HepG2 (cell line): ENCODE measurements around the gene CTSW. TPM values are rescaled to one million over a fixed set of nuclear protein-coding genes. Genes with fewer than 3 reads are reported as not detected.
A peak's percentile ranks its signal among the peaks of the same experiment; 100 is the strongest.

Source experiments
- ARNTL ChIP-seq: sonication (generic); formaldehyde crosslinking; IDR thresholded peaks from 2 replicates; pipeline ENCODE4 v1.4.0; 2020; ENCODE audit warnings: mild to moderate bottlenecking, missing genetic modification reagents
- ATRX ChIP-seq: sonication (generic); formaldehyde crosslinking; IDR thresholded peaks from 2 replicates; pipeline ENCODE4 v1.4.0; 2020; ENCODE audit warnings: missing genetic modification reagents, borderline replicate concordance
- CAMTA2 ChIP-seq: sonication (generic); formaldehyde crosslinking; IDR thresholded peaks from 2 replicates; pipeline ENCODE4 v1.4.0; 2020; ENCODE audit warnings: mild to moderate bottlenecking, missing genetic modification reagents, borderline replicate concordance
- FOSL2 ChIP-seq: sonication (generic); formaldehyde crosslinking; IDR thresholded peaks from 2 replicates; pipeline ENCODE4 v1.4.0; 2020; ENCODE audit warnings: missing genetic modification reagents
- GTF2F1 ChIP-seq: fragments of 150-350 bp; IDR thresholded peaks from 2 replicates; pipeline ENCODE4 v1.6.1; 2014; ENCODE audit warnings: low read length
- HCFC1 ChIP-seq: fragments of 150-350 bp; IDR thresholded peaks from 2 replicates; pipeline ENCODE4 v1.6.1; 2014; ENCODE audit warnings: low read depth, low read length
- HNRNPL ChIP-seq: fragments of 200-400 bp; formaldehyde crosslinking; IDR thresholded peaks from 2 replicates; pipeline ENCODE4 v1.6.1; 2017; ENCODE audit warnings: mild to moderate bottlenecking, low read depth, low read length
- JARID2 ChIP-seq: sonication (generic); formaldehyde crosslinking; IDR thresholded peaks from 2 replicates; pipeline ENCODE4 v1.8.1; 2023; ENCODE audit warnings: missing genetic modification reagents, inconsistent platforms; ENCODE audit not compliant: insufficient replicate concordance
- KLF11 ChIP-seq: IDR thresholded peaks from 2 replicates; pipeline ENCODE4 v1.6.1; 2016; ENCODE audit warnings: missing compliant biosample characterization
- NCOR1 ChIP-seq: fragments of 200-600 bp; sonication (generic); IDR thresholded peaks from 2 replicates; pipeline ENCODE4 v1.7.0; 2017; ENCODE audit warnings: antibody characterized with exemption, low read length, borderline replicate concordance
- PAX8 ChIP-seq: sonication (generic); formaldehyde crosslinking; IDR thresholded peaks from 2 replicates; pipeline ENCODE4 v1.8.0; 2022; ENCODE audit warnings: mild to moderate bottlenecking, missing genetic modification reagents, borderline replicate concordance
- RXRB ChIP-seq: IDR thresholded peaks from 2 replicates; pipeline ENCODE4 v1.6.1; 2016; ENCODE audit warnings: borderline replicate concordance, missing genetic modification reagents, missing compliant biosample characterization
- SALL2 ChIP-seq: sonication (generic); formaldehyde crosslinking; IDR thresholded peaks from 2 replicates; pipeline ENCODE4 v1.8.1; 2023; ENCODE audit warnings: mild to moderate bottlenecking, missing genetic modification reagents, inconsistent platforms
- SATB2 ChIP-seq: sonication (generic); formaldehyde crosslinking; IDR thresholded peaks from 2 replicates; pipeline ENCODE4 v1.5.0; 2020; ENCODE audit warnings: missing genetic modification reagents
- SMYD3 ChIP-seq: sonication (generic); formaldehyde crosslinking; IDR thresholded peaks from 2 replicates; pipeline ENCODE4 v1.8.1; 2023; ENCODE audit warnings: mild to moderate bottlenecking, missing genetic modification reagents
- THYN1 ChIP-seq: sonication (generic); formaldehyde crosslinking; IDR thresholded peaks from 2 replicates; pipeline ENCODE4 v1.8.1; 2023; ENCODE audit warnings: low read depth, mild to moderate bottlenecking, moderate library complexity, missing genetic modification reagents, borderline replicate concordance
- ZBTB3 ChIP-seq: sonication (generic); formaldehyde crosslinking; IDR thresholded peaks from 2 replicates; pipeline ENCODE4 v1.4.0; 2020; ENCODE audit warnings: low read depth, mild to moderate bottlenecking, moderate library complexity, missing genetic modification reagents, borderline replicate concordance
- ZBTB49 ChIP-seq: sonication (generic); formaldehyde crosslinking; IDR thresholded peaks from 2 replicates; pipeline ENCODE4 v1.4.0; 2020; ENCODE audit warnings: missing genetic modification reagents, borderline replicate concordance
- ZFY ChIP-seq: sonication (generic); formaldehyde crosslinking; IDR thresholded peaks from 2 replicates; pipeline ENCODE4 v1.4.0; 2020; ENCODE audit warnings: missing genetic modification reagents
- ZKSCAN5 ChIP-seq: sonication (generic); formaldehyde crosslinking; IDR thresholded peaks from 2 replicates; pipeline ENCODE4 v1.5.1; 2020; ENCODE audit warnings: mild to moderate bottlenecking, missing genetic modification reagents
- ZNF234 ChIP-seq: sonication (generic); formaldehyde crosslinking; conservative IDR thresholded peaks from 2 replicates; pipeline ENCODE4 v1.5.1; 2020; ENCODE audit warnings: mild to moderate bottlenecking, missing genetic modification reagents
- ZNF251 ChIP-seq: sonication (generic); formaldehyde crosslinking; IDR thresholded peaks from 2 replicates; pipeline ENCODE4 v1.9.0; 2021; ENCODE audit warnings: mild to moderate bottlenecking, missing genetic modification reagents
- ZNF317 ChIP-seq: sonication (generic); formaldehyde crosslinking; IDR thresholded peaks from 2 replicates; pipeline ENCODE4 v1.5.0; 2020; ENCODE audit warnings: mild to moderate bottlenecking, missing genetic modification reagents
- ZNF329 ChIP-seq: sonication (generic); formaldehyde crosslinking; IDR thresholded peaks from 2 replicates; pipeline ENCODE4 v1.9.0; 2021; ENCODE audit warnings: low read depth, mild to moderate bottlenecking, missing genetic modification reagents
- ZNF446 ChIP-seq: sonication (generic); formaldehyde crosslinking; IDR thresholded peaks from 2 replicates; pipeline ENCODE4 v1.5.0; 2020; ENCODE audit warnings: mild to moderate bottlenecking, missing genetic modification reagents
- ZNF501 ChIP-seq: sonication (generic); formaldehyde crosslinking; IDR thresholded peaks from 2 replicates; pipeline ENCODE4 v1.5.1; 2020; ENCODE audit warnings: mild to moderate bottlenecking, moderate library complexity, missing genetic modification reagents
- ZNF850 ChIP-seq: sonication (generic); formaldehyde crosslinking; conservative IDR thresholded peaks from 2 replicates; pipeline ENCODE4 v1.9.0; 2021; ENCODE audit warnings: mild to moderate bottlenecking, missing genetic modification reagents
- polyA plus RNA-seq, 8 experiments: library from polyadenylated mRNA; depleted of rRNA in 3 of 8; stranded (reverse) in 7 of 8; unstranded in 1 of 8; fragments of >200 nt; fragmentation: Illumina TruSeq in 4 of 8; extraction: Trizol in 4 of 8; gene quantifications; 2 replicates each; pipeline versions ENCODE4 v1.2.1 to v1.2.3, GENCODE V29; 2011 to 2016; ENCODE audit warnings: low read depth in 4 of 8, missing spikeins in 1 of 8, mixed read lengths in 1 of 8; ENCODE audit not compliant: insufficient read depth in 1 of 8
- total RNA-seq, 5 experiments: library from RNA; depleted of rRNA; stranded (reverse); fragments of >200 nt; fragmentation: Illumina TruSeq; extraction: Trizol; gene quantifications; 2 replicates each; pipeline ENCODE4 v1.2.3, GENCODE V29; 2016; ENCODE audit warnings: low read depth in 1 of 5
- TF ChIP-seq, protein P1 (sequence below): sonication (generic); formaldehyde crosslinking; IDR thresholded peaks from 2 replicates; pipeline ENCODE4 v1.4.0; 2020; ENCODE audit warnings: missing genetic modification reagents, mild to moderate bottlenecking, borderline replicate concordance

CTSW gene
- total and polyA plus RNA-seq, 2 of the 13 experiments (the other 11 are each of a cell fraction or from before 2014, with no cell fraction given): 0.09 TPM; not detected in 1

DNA sequence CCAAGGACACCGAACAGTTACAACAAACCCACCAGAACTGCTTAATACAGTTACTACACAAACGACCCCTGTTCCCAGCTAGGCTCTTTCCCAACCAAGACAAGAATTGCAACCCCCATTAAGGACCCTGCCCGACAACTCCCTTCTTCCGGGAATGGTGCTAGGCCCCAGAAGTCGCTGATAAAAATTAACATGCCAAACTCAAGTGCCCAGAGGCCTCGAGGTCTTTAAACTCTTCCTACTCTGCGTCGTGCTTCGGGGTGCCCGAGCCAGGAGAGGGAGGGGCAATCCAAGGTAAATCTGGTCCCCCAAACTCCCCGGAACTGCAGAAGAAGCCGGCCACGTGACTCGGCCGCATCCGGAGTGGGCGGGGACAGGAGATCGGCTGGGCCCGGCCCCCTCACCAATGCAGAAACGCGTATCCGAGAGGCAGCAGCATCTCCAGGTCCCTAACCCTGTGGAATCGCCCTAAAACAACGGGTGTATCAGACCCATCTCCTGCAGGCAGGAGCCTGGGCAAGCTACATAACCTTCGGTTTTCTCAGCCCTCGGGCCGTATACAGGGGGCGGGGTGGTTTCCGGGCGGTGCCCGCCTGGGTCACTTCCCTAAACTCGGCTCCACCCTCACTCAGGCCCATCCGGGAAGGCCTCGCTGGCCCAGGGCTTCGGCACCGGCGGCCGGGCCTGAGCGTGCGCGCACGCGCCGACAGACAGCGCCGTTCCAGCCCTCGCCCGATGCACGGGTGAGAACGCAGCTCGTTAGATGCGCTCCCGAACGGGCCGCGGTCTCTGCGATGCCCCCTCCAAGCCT is 22.7 kb upstream of the CTSW start (continued):
- TF ChIP-seq SATB2 (0 out of 2 replicates have a peak, but pooled peaks have one; percentile 48), KLF11 (CRISPR knock-in tag) (no peak), ZNF446 (CRISPR knock-in tag) (0 out of 2 replicates have a peak, but pooled peaks have one; percentile 71), ZNF317 (CRISPR knock-in tag) (peak; percentile 58; the same call in 1 of the 2 replicates), ATRX (CRISPR knock-in tag) (no peak), RXRB (CRISPR knock-in tag) (no peak; the same call in 1 of the 2 replicates), HCFC1 (no peak), NCOR1 (no peak), ZKSCAN5 (CRISPR knock-in tag) (no peak), ZBTB3 (CRISPR knock-in tag) (no peak), JARID2 (CRISPR knock-in tag) (peak; percentile 66), HNRNPL (peak; percentile 62; the same call in 1 of the 2 replicates), ZNF234 (CRISPR knock-in tag) (no peak), CAMTA2 (no peak), FOSL2 (CRISPR knock-in tag) (no peak), SALL2 (CRISPR knock-in tag) (no peak; the same call in 1 of the 2 replicates), ZNF850 (no peak), THYN1 (CRISPR knock-in tag) (no peak), ZNF329 (no peak), SMYD3 (CRISPR knock-in tag) (no peak), ZBTB49 (CRISPR knock-in tag) (no peak), ZFY (CRISPR knock-in tag) (peak; percentile 85), GTF2F1 (no peak), ARNTL (peak; percentile 70; the same call in 1 of the 2 replicates), ZNF501 (peak; percentile 55; the same call in 1 of the 2 replicates), PAX8 (no peak), ZNF251 (no peak)
- TF ChIP-seq, protein P1, sequence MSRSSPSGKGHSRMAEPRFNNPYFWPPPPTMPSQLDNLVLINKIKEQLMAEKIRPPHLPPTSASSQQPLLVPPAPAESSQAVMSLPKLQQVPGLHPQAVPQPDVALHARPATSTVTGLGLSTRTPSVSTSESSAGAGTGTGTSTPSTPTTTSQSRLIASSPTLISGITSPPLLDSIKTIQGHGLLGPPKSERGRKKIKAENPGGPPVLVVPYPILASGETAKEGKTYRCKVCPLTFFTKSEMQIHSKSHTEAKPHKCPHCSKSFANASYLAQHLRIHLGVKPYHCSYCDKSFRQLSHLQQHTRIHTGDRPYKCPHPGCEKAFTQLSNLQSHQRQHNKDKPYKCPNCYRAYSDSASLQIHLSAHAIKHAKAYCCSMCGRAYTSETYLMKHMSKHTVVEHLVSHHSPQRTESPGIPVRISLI (CRISPR knock-in tag): no peak
